Mesenchymal stem cell (in vitro differentiated cells and primary cell): Measurements from ENCODE around the gene SAMD4A.
"Not testable (repeated sequence)": the region's sequence is repeated elsewhere in the genome, so short reads cannot be mapped to it uniquely, and the experiment has no call there.

ENCODE experiments used
- DNase-seq: peaks from one replicate; pipeline ENCODE4 v3.0.0-alpha.2; 2013
- H2AFZ ChIP-seq: one replicate; pipeline ENCODE4 v1.6.1; 2013; ENCODE audit warnings: low read depth, mild to moderate bottlenecking, control low read depth, inconsistent platforms, low read length, moderate library complexity
- H2AK5ac ChIP-seq: 2 replicates; pipeline ENCODE4 v1.6.1; 2013; ENCODE audit warnings: low read length, moderate library complexity, mild to moderate bottlenecking, inconsistent platforms; ENCODE audit not compliant: severe bottlenecking
- H2BK120ac ChIP-seq: one replicate; pipeline ENCODE4 v1.6.1; 2013; ENCODE audit warnings: low read depth, mild to moderate bottlenecking, inconsistent platforms, low read length, moderate library complexity
- H2BK12ac ChIP-seq, 2 experiments: one replicate each; pipeline ENCODE4 v1.6.1; 2013; ENCODE audit warnings: inconsistent platforms in 2 of 2, low read length in 2 of 2, mild to moderate bottlenecking in 2 of 2, moderate library complexity in 2 of 2, control low read depth in 1 of 2
- H2BK15ac ChIP-seq: one replicate; pipeline ENCODE4 v1.6.1; 2013; ENCODE audit warnings: mild to moderate bottlenecking, low read depth, inconsistent platforms; ENCODE audit not compliant: poor library complexity, severe bottlenecking
- H2BK5ac ChIP-seq: 2 replicates; pipeline ENCODE4 v1.6.1; 2013; ENCODE audit warnings: low read depth, mild to moderate bottlenecking, low read length, control low read depth, inconsistent platforms; ENCODE audit not compliant: poor library complexity, severe bottlenecking
- H3K14ac ChIP-seq, 2 experiments: one replicate each; pipeline ENCODE4 v1.6.1; 2013; ENCODE audit warnings: inconsistent platforms in 2 of 2, low read length in 2 of 2, control low read depth in 1 of 2, mild to moderate bottlenecking in 1 of 2, moderate library complexity in 1 of 2
- H3K18ac ChIP-seq, 2 experiments: one replicate each; pipeline ENCODE4 v1.6.1; 2013; ENCODE audit warnings: inconsistent platforms in 2 of 2, low read length in 2 of 2, control low read depth in 1 of 2, low read depth in 1 of 2, mild to moderate bottlenecking in 1 of 2
- H3K23ac ChIP-seq, 2 experiments: one replicate each; pipeline ENCODE4 v1.6.1; 2013; ENCODE audit warnings: inconsistent platforms in 2 of 2, low read length in 2 of 2, mild to moderate bottlenecking in 2 of 2, moderate library complexity in 2 of 2, control low read depth in 1 of 2
- H3K27ac ChIP-seq: 2 replicates; pipeline ENCODE4 v1.5.1; 2013; ENCODE audit warnings: mild to moderate bottlenecking, moderate library complexity, low read length, control low read depth, inconsistent platforms; ENCODE audit not compliant: poor library complexity, severe bottlenecking
- H3K27me3 ChIP-seq, 2 experiments: 2 replicates each; pipeline versions ENCODE4 v1.6.1 to v1.7.0; 2013; ENCODE audit warnings: low read length in 2 of 2, mild to moderate bottlenecking in 2 of 2, moderate library complexity in 2 of 2, control low read depth in 1 of 2, inconsistent platforms in 1 of 2; ENCODE audit not compliant: control insufficient read depth in 1 of 2, insufficient read depth in 1 of 2
- H3K36me3 ChIP-seq, 2 experiments: 2 replicates each; pipeline versions ENCODE4 v1.6.1 to v1.7.0; 2013; ENCODE audit warnings: low read length in 2 of 2, control low read depth in 1 of 2, inconsistent platforms in 1 of 2, low read depth in 1 of 2, mild to moderate bottlenecking in 1 of 2; ENCODE audit not compliant: insufficient read depth in 2 of 2, control insufficient read depth in 1 of 2
- H3K4ac ChIP-seq, 2 experiments: one replicate each; pipeline ENCODE4 v1.6.1; 2013; ENCODE audit warnings: inconsistent platforms in 2 of 2, low read length in 2 of 2, mild to moderate bottlenecking in 2 of 2, moderate library complexity in 2 of 2, control low read depth in 1 of 2, low read depth in 1 of 2
- H3K4me1 ChIP-seq: 2 replicates; pipeline ENCODE4 v1.6.1; 2013; ENCODE audit warnings: low read depth, low read length, control low read depth; ENCODE audit not compliant: control insufficient read depth, insufficient read depth
- H3K4me2 ChIP-seq: 2 replicates; pipeline ENCODE4 v1.6.1; 2013; ENCODE audit warnings: low read length, mild to moderate bottlenecking, inconsistent platforms; ENCODE audit not compliant: poor library complexity, severe bottlenecking
- H3K4me3 ChIP-seq, 2 experiments: 2 replicates each; pipeline versions ENCODE4 v1.5.1 to v1.7.0; 2013; ENCODE audit warnings: low read length in 2 of 2, mild to moderate bottlenecking in 2 of 2, control low read depth in 1 of 2, low read depth in 1 of 2; ENCODE audit not compliant: insufficient read depth in 1 of 2
- H3K79me1 ChIP-seq: replicated peaks from 2 replicates; pipeline ENCODE4 v1.6.1; 2013; ENCODE audit warnings: mild to moderate bottlenecking, control low read depth, low read length, inconsistent platforms; ENCODE audit not compliant: poor library complexity, severe bottlenecking
- H3K9ac ChIP-seq: 2 replicates; pipeline ENCODE4 v1.7.0; 2013; ENCODE audit warnings: mild to moderate bottlenecking, low read length, moderate library complexity
- H3K9me3 ChIP-seq: 2 replicates; pipeline ENCODE4 v1.7.0; 2013; ENCODE audit warnings: mild to moderate bottlenecking, low read length; ENCODE audit not compliant: control insufficient read depth
- H4K8ac ChIP-seq: one replicate; pipeline ENCODE4 v1.6.1; 2013; ENCODE audit warnings: inconsistent platforms, mild to moderate bottlenecking, low read length, moderate library complexity
- H4K91ac ChIP-seq: one replicate; pipeline ENCODE4 v1.6.1; 2013; ENCODE audit warnings: mild to moderate bottlenecking, low read length, inconsistent platforms
- WGBS: methylation state at CpG from one replicate; pipeline ENCODE4 v1.1.7; 2013; ENCODE audit warnings: mixed read lengths; 5-methylcytosine and 5-hydroxymethylcytosine counted together

The SAMD4A gene

GRCh38 chr14:54797556-54797955 lies 230.6 kb downstream of the SAMD4A start:
- Histone ChIP-seq H4K91ac (no peak overlapping the region), H3K4me1 (no peaks in the 10 kb centered on the region), H3K79me1 (no peaks in the 10 kb centered on the region), H3K23ac (no peak overlapping the region), H3K9ac (no peak overlapping the region), H3K18ac (no peak overlapping the region), H2BK15ac (no peak overlapping the region), H3K36me3 (peaks cover 6 to 12% of the 10 kb centered on the region in 2 experiments), H3K4ac (no peak overlapping the region), H3K9me3 (peaks cover 13% of the 10 kb centered on the region), H3K4me3 (no peak overlapping the region), H3K4me2 (no peak overlapping the region), H3K27ac (no peak overlapping the region), H2AFZ (no peak overlapping the region), H2BK12ac (no peak overlapping the region), H2BK120ac (no peak overlapping the region), H3K27me3 (peaks cover 4 to 5% of the 10 kb centered on the region in 2 experiments), H3K14ac (no peak overlapping the region), H2BK5ac (no peak overlapping the region), H2AK5ac (peak overlapping the region; percentile 27), H4K8ac (no peak overlapping the region)
- WGBS: 93% methylated on average over 6 of the region's 6 CpGs
- DNase-seq: no peak

GRCh38 chr14:54797986-54798385 lies 231.1 kb downstream of the SAMD4A start:
- no peak for DNase-seq
- Histone ChIP-seq H2AK5ac (no peak overlapping the region), H3K14ac (no peak overlapping the region), H3K4ac (no peak overlapping the region), H3K23ac (no peak overlapping the region), H3K18ac (no peak overlapping the region), H3K9me3 (peaks cover 13% of the 10 kb centered on the region), H3K79me1 (no peaks in the 10 kb centered on the region), H2BK15ac (no peak overlapping the region), H3K27me3 (peaks cover 8 to 9% of the 10 kb centered on the region in 2 experiments), H2AFZ (no peak overlapping the region), H2BK120ac (no peak overlapping the region), H4K8ac (no peak overlapping the region), H3K4me1 (no peaks in the 10 kb centered on the region), H2BK5ac (no peak overlapping the region), H3K36me3 (peaks cover 6 to 12% of the 10 kb centered on the region in 2 experiments), H3K9ac (no peak overlapping the region), H3K4me2 (no peak overlapping the region), H3K27ac (no peak overlapping the region), H3K4me3 (no peak overlapping the region), H2BK12ac (no peak overlapping the region), H4K91ac (no peak overlapping the region)
- WGBS: 92% methylated on average over 2 of the region's 4 CpGs

- 86% methylated on average over 8 of the region's 9 CpGs for WGBS
Observed at GRCh38 chr14:54798465-54799124, 231.7 kb downstream of the SAMD4A start.

GRCh38 chr14:54801482-54801881 lies 234.6 kb downstream of the SAMD4A start:
- not testable (repeated sequence) for H3K4me2 ChIP-seq, H4K8ac ChIP-seq, H3K23ac ChIP-seq, H3K4ac ChIP-seq, H3K4me1 ChIP-seq, H3K36me3 ChIP-seq, H3K79me1 ChIP-seq, H4K91ac ChIP-seq, H3K4me3 ChIP-seq, H3K27ac ChIP-seq, H2AFZ ChIP-seq, H2BK15ac ChIP-seq, H3K9ac ChIP-seq, H2BK12ac ChIP-seq, H3K9me3 ChIP-seq, H3K18ac ChIP-seq, H2AK5ac ChIP-seq, H3K14ac ChIP-seq, DNase-seq, H2BK5ac ChIP-seq, H2BK120ac ChIP-seq
- no CpG with 5 or more reads among the region's 2 CpGs for WGBS
- peaks cover 21 to 22% of the 10 kb centered on the region in 2 experiments for H3K27me3 ChIP-seq

More at GRCh38 chr14:54798465-54799124, 231.7 kb downstream of the SAMD4A start:
- no peak overlapping the region for H2BK120ac ChIP-seq
- no peak overlapping the region for H3K4me2 ChIP-seq
- H3K9me3 ChIP-seq: peaks cover 13% of the 10 kb centered on the region
- no peak overlapping the region for H3K18ac ChIP-seq
- H4K8ac ChIP-seq: no peak overlapping the region
- peaks cover 12 to 15% of the 10 kb centered on the region in 2 experiments for H3K27me3 ChIP-seq
- H3K36me3 ChIP-seq: peaks cover 6 to 11% of the 10 kb centered on the region in 2 experiments
- H3K14ac ChIP-seq: no peak overlapping the region
- H2AFZ ChIP-seq: no peak overlapping the region
- H4K91ac ChIP-seq: no peak overlapping the region
- H3K27ac ChIP-seq: no peak overlapping the region
- no peak for DNase-seq
- H3K79me1 ChIP-seq: no peaks in the 10 kb centered on the region
- no peaks in the 10 kb centered on the region for H3K4me1 ChIP-seq
- H3K4ac ChIP-seq: no peak overlapping the region
- no peak overlapping the region for H3K4me3 ChIP-seq
- H2AK5ac ChIP-seq: no peak overlapping the region
- H2BK5ac ChIP-seq: no peak overlapping the region
- no peak overlapping the region for H2BK15ac ChIP-seq
- H3K23ac ChIP-seq: no peak overlapping the region
- H2BK12ac ChIP-seq: no peak overlapping the region
- H3K9ac ChIP-seq: no peak overlapping the region
